K562 (cell line): ENCODE measurements around the gene DBF4B. TPM values are rescaled to one million over a fixed set of nuclear protein-coding genes. Genes with fewer than 3 reads are reported as not detected.

Source experiments
- ATAC-seq: fragments of 200-7000 bp; cut with Tn5 transposase; 3 replicates; pipeline ENCODE4 v1.9.1; 2020; ENCODE audit warnings: moderate library complexity
- BruUV-seq: library from RNA; stranded (reverse); fragments of 400-500 nt; replicated peaks from 2 replicates; lab custom pipeline; 2021; lab: Mats Ljungman, UMichigan
- CTCF ChIA-PET: fragments of 300-600 bp; formaldehyde crosslinking; extraction: SDS; loops from one replicate; lab custom pipeline; 2021; ENCODE audit warnings: low intra/inter-chr PET ratio; lab: Yijun Ruan, JAX
- POLR2A ChIA-PET: fragments of 300-600, 350-650 bp; sonication (Branson Sonifier 250); formaldehyde crosslinking; extraction: SDS; loops from one replicate; lab custom pipeline; 2021; ENCODE audit warnings: antibody characterized with exemption, inconsistent platforms; lab: Yijun Ruan, JAX
- DNase-seq, 4 experiments: peaks; one replicate each; pipeline versions ENCODE4 v3.0.0 to v3.0.0-alpha.2; 2011 to 2018; ENCODE audit warnings: low spot score in 3 of 4, mixed read lengths in 3 of 4; ENCODE audit errors: extremely low read depth in 1 of 4
- FAIRE-seq: peaks from 2 replicates; lab custom pipeline; 2011; peaks lifted over from hg19 to GRCh38; lab: Jason Lieb, UNC
- H2AFZ ChIP-seq: 2 replicates; pipeline ENCODE4 v1.6.0; 2011; ENCODE audit warnings: low read depth, low read length, control low read depth, inconsistent platforms
- H3K27ac ChIP-seq: fragments of 200-600 bp; 3 replicates; pipeline ENCODE4 v1.8.0; 2011; ENCODE audit warnings: low read depth, mild to moderate bottlenecking, control low read depth, inconsistent platforms, low read length, moderate library complexity, mixed read lengths; ENCODE audit errors: extremely low read depth
- H3K27me3 ChIP-seq, 2 experiments: fragments of 300-600 bp in 1 of 2; 2 replicates in 1 of 2; 3 replicates in 1 of 2; pipeline versions ENCODE4 v1.6.0 to v1.8.0; 2011; ENCODE audit warnings: inconsistent platforms in 2 of 2, low read length in 2 of 2, mild to moderate bottlenecking in 1 of 2, mixed read lengths in 1 of 2, moderate library complexity in 1 of 2; ENCODE audit not compliant: control insufficient read depth in 2 of 2, insufficient read depth in 2 of 2
- H3K36me3 ChIP-seq: fragments of 300-600 bp; 3 replicates; pipeline ENCODE4 v1.8.0; 2011; ENCODE audit warnings: mild to moderate bottlenecking, low read length, inconsistent platforms; ENCODE audit not compliant: control insufficient read depth, insufficient read depth
- H3K4me1 ChIP-seq, 2 experiments: fragments of 200-600 bp in 1 of 2; replicated peaks in 1 of 2; 2 replicates in 1 of 2; 3 replicates in 1 of 2; pipeline versions ENCODE4 v1.5.1 to v1.8.0; 2011; ENCODE audit warnings: inconsistent platforms in 2 of 2, low read length in 2 of 2, mild to moderate bottlenecking in 1 of 2, mixed read lengths in 1 of 2, moderate library complexity in 1 of 2; ENCODE audit not compliant: control insufficient read depth in 2 of 2, insufficient read depth in 2 of 2
- H3K4me2 ChIP-seq: 2 replicates; pipeline ENCODE4 v1.6.1; 2011; ENCODE audit warnings: low read length, control low read depth, inconsistent platforms, mixed read lengths; ENCODE audit not compliant: insufficient read depth
- H3K4me3 ChIP-seq: fragments of 200-600 bp; sonication (generic), shearing (Covaris generic); 2 replicates; pipeline ENCODE4 v1.5.1; 2016; ENCODE audit warnings: control low read depth, inconsistent platforms
- H3K79me2 ChIP-seq: fragments of 200-600 bp; 3 replicates; pipeline ENCODE4 v1.8.0; 2011; ENCODE audit warnings: low read length, inconsistent platforms; ENCODE audit not compliant: control insufficient read depth, insufficient read depth
- H3K9ac ChIP-seq, 2 experiments: 2 replicates each; pipeline versions ENCODE4 v1.6.0 to v1.6.1; 2011; ENCODE audit warnings: low read depth in 2 of 2, low read length in 2 of 2, control low read depth in 1 of 2, inconsistent platforms in 1 of 2, mild to moderate bottlenecking in 1 of 2, mixed read lengths in 1 of 2; ENCODE audit not compliant: insufficient read depth in 1 of 2
- H3K9me1 ChIP-seq: one replicate; pipeline ENCODE4 v1.6.0; 2011; ENCODE audit warnings: inconsistent platforms, mild to moderate bottlenecking, low read length, moderate library complexity; ENCODE audit not compliant: control insufficient read depth, insufficient read depth
- H3K9me3 ChIP-seq: replicated peaks from 2 replicates; pipeline ENCODE4 v1.5.1; 2011; ENCODE audit warnings: low read depth, low read length, inconsistent platforms; ENCODE audit not compliant: control insufficient read depth, insufficient read depth
- H4K20me1 ChIP-seq: replicated peaks from 2 replicates; pipeline ENCODE4 v1.6.1; 2011; ENCODE audit warnings: low read length, inconsistent platforms, mixed read lengths; ENCODE audit not compliant: control insufficient read depth, insufficient read depth
- MTA3 ChIP-seq: fragments of 450-650 bp; formaldehyde crosslinking; IDR thresholded peaks from 2 replicates; pipeline ENCODE4 v1.6.1; 2017; ENCODE audit warnings: mild to moderate bottlenecking, borderline replicate concordance
- RFX1 ChIP-seq: fragments of 450-650 bp; IDR thresholded peaks from 2 replicates; pipeline ENCODE4 v1.6.1; 2016; ENCODE audit warnings: mild to moderate bottlenecking, moderate library complexity
- SMARCC2 ChIP-seq: fragments of 450-650 bp; IDR thresholded peaks from 2 replicates; pipeline ENCODE4 v1.6.1; 2017; ENCODE audit warnings: antibody characterized with exemption, moderate library complexity, mild to moderate bottlenecking, low read depth
- YY1 ChIP-seq, 3 experiments: IDR thresholded peaks; 2 replicates each; pipeline ENCODE4 v1.6.1; 2011; ENCODE audit warnings: low read length in 2 of 3, mild to moderate bottlenecking in 2 of 3, moderate library complexity in 2 of 3, borderline replicate concordance in 1 of 3, control low read depth in 1 of 3, low read depth in 1 of 3; ENCODE audit not compliant: insufficient read depth in 3 of 3, insufficient replicate concordance in 2 of 3, control insufficient read depth in 1 of 3, insufficient read length in 1 of 3; ENCODE audit errors: extremely low read depth in 1 of 3
- WGBS: fragments of 100-300 bp; shearing (Covaris generic); methylation state at CpG from one replicate; pipeline ENCODE4 v1.1.6; 2016; ENCODE audit warnings: low coverage, mixed read lengths; ENCODE audit not compliant: insufficient coverage; ENCODE audit errors: missing lambda C conversion rate; 5-methylcytosine and 5-hydroxymethylcytosine counted together
- in situ Hi-C: fragments of 300-500 bp; cut with MboI; formaldehyde crosslinking; loops from 4 replicates; pipeline ENCODE4 v1.15.0; 2018; ENCODE audit warnings: inconsistent platforms, mixed read lengths
- intact Hi-C: fragments of 100-400 bp; cut with micrococcal nuclease; formaldehyde crosslinking; loops from 2 replicates; pipeline ENCODE4 v1.14.2; 2022
- polyA plus RNA-seq, 8 experiments: library from polyadenylated mRNA; depleted of rRNA in 4 of 8; stranded (reverse) in 5 of 8; unstranded in 3 of 8; fragments of >200 nt; fragmentation: Nextera tagmentation in 2 of 8; fragmentation: Illumina TruSeq in 1 of 8; extraction: Ambion mirVana in 2 of 8; extraction: Trizol in 1 of 8; gene quantifications; 2 replicates each; pipeline versions ENCODE4 v1.2.1 to v1.2.3, GENCODE V29; 2011 to 2014; ENCODE audit warnings: inconsistent platforms in 1 of 8, missing spikeins in 1 of 8
- total RNA-seq, 7 experiments: library from RNA; depleted of rRNA in 6 of 7; stranded (reverse); fragments of >200 nt in 6 of 7; fragmentation: Illumina TruSeq in 2 of 7; extraction: Trizol in 2 of 7; gene quantifications; 2 replicates each; pipeline versions ENCODE4 v1.2.1 to v1.2.3, GENCODE V29; 2011 to 2021; ENCODE audit warnings: low replicate concordance in 1 of 7

The DBF4B gene
- total and polyA plus RNA-seq, 9 of the 15 experiments (the other 6 are each of a cell fraction or from before 2014, with no cell fraction given), result 2.5 to 26.9 (median 14.6) TPM

DNA sequence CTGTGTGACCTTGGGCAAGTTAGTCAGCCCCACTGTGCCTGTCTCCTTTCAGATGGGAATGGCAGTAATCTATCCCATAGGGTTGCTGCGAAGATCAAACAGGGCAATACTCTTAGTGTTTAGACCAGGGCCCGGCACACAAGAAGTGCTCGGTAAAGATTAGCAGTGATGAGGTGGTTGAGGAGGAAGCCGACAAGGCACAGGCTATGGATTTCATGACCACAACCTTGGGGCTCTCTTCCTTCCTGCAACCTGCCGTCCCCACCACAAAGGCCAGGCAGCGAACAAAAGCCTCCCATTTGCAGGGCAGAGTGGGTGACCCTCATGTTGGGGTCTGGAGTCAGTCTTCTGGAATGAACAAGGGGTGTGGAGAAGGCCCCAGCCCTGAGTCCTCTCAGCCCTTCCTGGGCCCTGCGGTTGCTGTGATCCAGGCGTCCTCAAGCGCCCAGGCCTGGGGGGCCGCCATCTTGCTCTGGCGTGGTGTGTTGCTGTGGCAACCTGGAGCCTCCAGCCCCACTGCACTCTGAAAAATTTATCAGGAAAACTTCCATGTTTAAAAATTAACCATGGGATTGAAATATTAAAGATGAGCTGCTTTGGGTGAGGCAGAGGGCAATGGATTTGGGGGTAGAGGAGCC, 60.2 kb downstream of the DBF4B start:
- BruUV-seq, result no TSS peak
- Histone ChIP-seq H3K27ac (no peak overlapping the region), H3K4me2 (no peak overlapping the region), H3K27me3 (peaks cover 2 to 27% of the 10 kb centered on the region in 2 experiments; a peak in 4 of 5 replicates), H3K4me1 (peaks cover 0 to 35% of the 10 kb centered on the region in 2 experiments; a peak in 2 of 5 replicates), H3K4me3 (no peak overlapping the region), H2AFZ (no peak overlapping the region; the same call in 1 of the 2 replicates), H3K36me3 (no peaks in the 10 kb centered on the region), H4K20me1 (peaks cover 5% of the 10 kb centered on the region; the same call in 1 of the 2 replicates), H3K9ac (no peak overlapping the region), H3K79me2 (no peaks in the 10 kb centered on the region), H3K9me3 (no peaks in the 10 kb centered on the region), H3K9me1 (no peaks in the 10 kb centered on the region)
- no peak for TF ChIP-seq MTA3
- peak in 2 of 3 experiments; percentile 54 to 76 for TF ChIP-seq YY1 (IDR thresholded peaks at IDR 0.05; ENCODE audit: borderline replicate concordance in 1 of 3, control insufficient read depth in 1 of 3, extremely low read depth in 1 of 3, insufficient read depth in 3 of 3, insufficient read length in 1 of 3, insufficient replicate concordance in 2 of 3, low read depth in 1 of 3, low read length in 2 of 3)
- peak; percentile 64; the same call in 1 of the 2 replicates for TF ChIP-seq RFX1
- 35% methylated on average over 9 of the region's 11 CpGs for WGBS
- CTCF ChIA-PET, result no interaction called here
- FAIRE-seq (no peak), ATAC-seq (no peak), DNase-seq (no peak)
- POLR2A ChIA-PET, result no interaction called here
- in situ Hi-C loops, result no loop called here
- intact Hi-C loops, result no loop called here

DNA sequence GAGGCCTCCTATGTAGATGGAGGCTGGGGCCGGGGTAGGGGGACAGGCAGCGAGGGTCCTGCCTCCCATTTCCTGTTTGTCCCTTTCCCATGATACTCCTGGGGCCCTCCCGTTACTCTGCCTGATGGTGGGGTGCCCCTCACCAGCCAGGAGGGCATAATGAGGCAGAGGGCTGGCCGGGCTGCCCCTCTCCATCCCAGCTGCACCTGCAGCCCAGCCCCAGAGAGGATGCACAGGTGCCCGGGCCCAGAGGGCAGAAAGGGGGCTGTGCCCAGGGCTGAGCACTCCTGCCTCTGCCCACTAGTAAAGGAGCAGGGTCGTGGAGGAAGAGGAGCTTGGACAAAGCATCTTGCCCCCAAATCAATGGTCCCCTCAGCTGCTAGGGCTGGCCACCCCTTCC, 60.8 kb downstream of the DBF4B start:
- Histone ChIP-seq H2AFZ (no peak overlapping the region), H3K79me2 (no peaks in the 10 kb centered on the region), H3K4me1 (peaks cover 0 to 38% of the 10 kb centered on the region in 2 experiments; a peak in 2 of 5 replicates), H3K4me2 (no peak overlapping the region), H3K36me3 (no peaks in the 10 kb centered on the region), H3K9me3 (no peaks in the 10 kb centered on the region), H3K9ac (peak overlapping the region in 1 of 2 experiments; percentile 35; a peak in 1 of 4 replicates), H3K27me3 (peaks cover 2 to 25% of the 10 kb centered on the region in 2 experiments; a peak in 4 of 5 replicates), H3K27ac (no peak overlapping the region), H3K4me3 (no peak overlapping the region), H4K20me1 (peaks cover 5% of the 10 kb centered on the region), H3K9me1 (no peaks in the 10 kb centered on the region)
- ATAC-seq, result no peak
- CTCF ChIA-PET, result no interaction called here
- DNase-seq, result no peak
- intact Hi-C loops (no loop called here), in situ Hi-C loops (no loop called here)
- BruUV-seq, result no TSS peak
- no peak for TF ChIP-seq SMARCC2
- POLR2A ChIA-PET, result interaction anchor here (0.8 kb wide), 1 partner anchor 10 kb away, joined by 3 read pairs; no protein-coding TSS in a partner anchor
- WGBS, result 6% methylated on average over 6 of the region's 6 CpGs
- no peak for FAIRE-seq
